ENCODE results near the gene CLEC11A.

The CLEC11A gene

GRCh38 chr19:50723069-50723468 lies at the start of gene CLEC11A:
TSS of gene CLEC11A (plus strand) at chr19:50723364. CDS start at chr19:50723526, 162 bp downstream.
- DNase-seq (ENCODE audit: low read depth), result no peak

GRCh38 chr19:50676625-50677197 lies 46.5 kb upstream of the CLEC11A start:
- no peak for DNase-seq (ENCODE audit: low read depth)

GRCh38 chr19:50677636-50678035 lies 45.5 kb upstream of the CLEC11A start:
- no peak for DNase-seq (ENCODE audit: low read depth)

- no peak for DNase-seq (ENCODE audit: low read depth)
Observed at GRCh38 chr19:50678323-50678722, 44.8 kb upstream of the CLEC11A start.

- peak; percentile 61 for DNase-seq (ENCODE audit: low read depth)
Observed at GRCh38 chr19:50679177-50680125, 43.7 kb upstream of the CLEC11A start.

- no peak for DNase-seq (ENCODE audit: low read depth)
Observed at GRCh38 chr19:50686310-50687032, 36.7 kb upstream of the CLEC11A start.

GRCh38 chr19:50688766-50689165 lies 34.4 kb upstream of the CLEC11A start:
- DNase-seq (ENCODE audit: low read depth), result no peak

- no peak for DNase-seq (ENCODE audit: low read depth)
Observed at GRCh38 chr19:50690439-50690838, 32.7 kb upstream of the CLEC11A start.

GRCh38 chr19:50693064-50693975 lies 29.8 kb upstream of the CLEC11A start:
- DNase-seq (ENCODE audit: low read depth), result no peak

- DNase-seq (ENCODE audit: low read depth), result no peak
Observed at GRCh38 chr19:50694815-50695145, 28.4 kb upstream of the CLEC11A start.

GRCh38 chr19:50695251-50696093 lies 27.7 kb upstream of the CLEC11A start:
- DNase-seq (ENCODE audit: low read depth), result no peak

GRCh38 chr19:50696094-50696483 lies 27.1 kb upstream of the CLEC11A start:
- DNase-seq (ENCODE audit: low read depth), result no peak

GRCh38 chr19:50697414-50698124 lies 25.6 kb upstream of the CLEC11A start:
- DNase-seq (ENCODE audit: low read depth), result no peak

GRCh38 chr19:50701367-50701985 lies 21.7 kb upstream of the CLEC11A start:
- DNase-seq (ENCODE audit: low read depth), result no peak

GRCh38 chr19:50702158-50702870 lies 20.9 kb upstream of the CLEC11A start:
- no peak for DNase-seq (ENCODE audit: low read depth)

GRCh38 chr19:50702871-50703829 lies 20.0 kb upstream of the CLEC11A start:
- DNase-seq (ENCODE audit: low read depth), result no peak

GRCh38 chr19:50703915-50704796 lies 19.0 kb upstream of the CLEC11A start:
- no peak for DNase-seq (ENCODE audit: low read depth)

Measured in stimulated activated CD8-positive, alpha-beta memory T cell treated with anti-CD3 and anti-CD28 coated beads, Interleukin-15, amount 100 ng/mL, for 24 hours (primary cell).